Renal cortical epithelial cell (primary cell): ENCODE data around the gene WNK2. TPM values are rescaled to one million over a fixed set of nuclear protein-coding genes. Genes with fewer than 3 reads are reported as not detected.

ENCODE experiments used
- DNase-seq: peaks from one replicate; pipeline ENCODE4 v3.0.0-alpha.2; 2011; ENCODE audit warnings: low read depth
- total RNA-seq: library from RNA; depleted of rRNA; stranded (reverse); fragments of >200 nt; gene quantifications from 2 replicates; pipeline ENCODE4 v1.2.3, GENCODE V29; 2014

Gene WNK2
- total RNA-seq, 1 donor from 2014 or later: not detected

DNA sequence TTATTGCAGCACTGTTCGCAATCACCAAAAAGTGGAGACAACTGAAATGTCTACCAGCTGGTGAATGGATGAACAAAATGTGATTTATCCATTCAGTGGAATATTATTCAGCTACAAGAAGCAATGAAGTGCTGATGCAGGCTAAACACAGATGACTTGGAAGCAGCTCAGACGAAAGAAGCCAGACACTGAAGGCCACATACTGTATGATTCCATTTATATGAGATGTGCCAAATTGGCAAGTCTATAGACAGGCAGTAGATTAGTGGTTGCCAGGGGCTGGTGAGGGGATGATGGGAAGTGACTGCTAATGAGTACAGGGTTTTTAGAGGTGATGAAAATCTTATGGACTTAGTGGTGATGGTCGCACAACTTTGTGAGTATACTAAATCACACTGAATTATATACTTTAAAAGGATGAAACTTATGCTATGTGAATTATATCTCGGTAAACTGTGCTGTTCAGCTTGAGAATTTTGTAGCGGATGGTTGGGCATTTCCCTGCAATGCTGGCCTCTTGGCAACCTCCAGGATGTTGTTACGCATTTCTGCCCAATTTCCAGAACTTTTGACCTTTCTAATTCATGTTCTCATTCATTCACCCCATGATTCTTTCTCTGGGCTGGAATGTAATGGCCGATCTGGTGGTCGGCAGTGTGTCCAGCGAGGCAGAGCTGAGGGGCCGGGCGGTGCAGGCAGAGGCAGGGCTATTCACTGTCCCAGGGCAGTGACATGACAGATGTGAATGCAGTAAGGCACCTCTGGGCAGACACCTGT, 22.0 kb upstream of the WNK2 start:
- DNase-seq: no peak

- DNase-seq: no peak
Observed at GRCh38 chr9:93164085-93164484, 19.9 kb upstream of the WNK2 start.

DNA sequence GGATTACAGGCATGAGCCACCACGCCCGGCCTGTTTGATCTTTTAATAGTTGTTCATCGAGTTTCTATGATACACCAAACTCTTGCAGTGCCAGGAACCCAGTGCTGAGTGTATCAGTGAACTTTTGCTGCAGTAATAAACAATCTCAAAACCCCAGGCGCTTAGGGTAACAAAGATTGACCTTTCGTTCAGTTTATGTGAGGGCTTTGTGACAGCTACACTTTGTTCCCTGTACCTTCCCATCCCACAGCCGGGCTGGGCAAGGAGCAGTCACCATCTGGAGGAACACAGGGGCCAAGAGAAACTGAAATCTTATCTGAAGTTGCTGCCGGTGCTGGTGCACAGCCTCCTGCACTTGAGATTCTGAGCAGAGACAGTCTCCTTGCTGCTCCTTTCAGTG, 17.2 kb upstream of the WNK2 start:
- DNase-seq: no peak

DNA sequence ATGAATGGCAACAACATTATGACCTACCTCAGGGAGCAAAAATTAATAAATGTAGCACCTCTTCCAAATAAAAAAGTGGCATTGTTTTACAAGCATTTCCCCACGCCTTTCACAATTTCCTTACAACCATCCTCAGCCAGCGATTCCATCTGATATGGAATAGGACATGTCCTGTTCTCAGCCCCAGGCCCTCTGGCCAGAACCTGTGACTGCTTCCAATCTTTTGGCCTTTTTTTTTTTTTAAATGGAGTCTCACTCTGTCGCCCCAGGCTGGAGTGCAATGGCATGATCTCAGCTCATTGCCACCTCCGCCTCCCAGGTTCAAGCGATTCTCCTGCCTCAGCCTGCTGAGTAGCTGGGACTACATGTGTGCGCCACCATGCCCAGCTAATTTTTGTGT, 16.8 kb upstream of the WNK2 start:
- DNase-seq: no peak

DNA sequence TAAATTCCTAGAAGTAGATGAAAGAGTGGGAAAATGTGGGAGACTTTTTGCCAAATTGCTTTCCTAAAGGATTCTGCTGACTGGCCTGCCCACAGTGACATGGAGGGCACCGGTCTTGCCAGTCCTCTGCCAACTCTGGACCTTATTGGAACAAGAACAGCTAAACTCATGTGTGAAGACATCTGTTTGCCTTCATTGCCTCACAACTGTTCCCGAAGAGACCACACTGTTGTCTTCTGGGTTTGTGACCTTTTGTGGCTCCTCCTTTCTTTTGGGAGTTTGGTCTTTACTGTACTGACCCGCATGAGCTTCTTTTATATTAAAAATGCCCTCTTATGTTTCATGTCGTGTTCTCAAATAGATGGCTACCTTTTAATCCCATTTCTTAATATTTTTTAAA, 16.1 kb upstream of the WNK2 start:
- no peak for DNase-seq

DNA sequence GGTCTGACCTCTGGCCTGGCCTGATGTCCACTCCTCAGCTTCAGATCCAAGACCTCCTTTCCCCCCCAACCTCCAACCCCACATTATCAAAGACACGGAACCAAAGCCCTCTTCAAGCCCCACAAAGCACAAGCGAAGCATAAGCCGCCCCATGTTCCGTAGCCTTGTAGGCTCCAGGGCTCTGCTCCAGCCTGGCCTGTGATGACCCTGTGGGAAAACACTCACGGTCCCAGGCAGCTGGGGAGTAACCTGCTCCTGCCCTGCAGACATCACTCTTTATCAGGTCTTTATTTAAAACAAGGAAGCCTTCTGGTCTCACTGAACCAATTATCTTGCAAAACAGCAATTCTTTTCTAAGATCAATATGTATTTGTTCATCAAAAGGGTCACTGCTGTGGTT, 15.4 kb upstream of the WNK2 start:
- no peak for DNase-seq

- no peak for DNase-seq
Observed at GRCh38 chr9:93169444-93169843, 14.5 kb upstream of the WNK2 start.

GRCh38 chr9:93170571-93170970, 13.4 kb upstream of the WNK2 start:
- DNase-seq: no peak

DNA sequence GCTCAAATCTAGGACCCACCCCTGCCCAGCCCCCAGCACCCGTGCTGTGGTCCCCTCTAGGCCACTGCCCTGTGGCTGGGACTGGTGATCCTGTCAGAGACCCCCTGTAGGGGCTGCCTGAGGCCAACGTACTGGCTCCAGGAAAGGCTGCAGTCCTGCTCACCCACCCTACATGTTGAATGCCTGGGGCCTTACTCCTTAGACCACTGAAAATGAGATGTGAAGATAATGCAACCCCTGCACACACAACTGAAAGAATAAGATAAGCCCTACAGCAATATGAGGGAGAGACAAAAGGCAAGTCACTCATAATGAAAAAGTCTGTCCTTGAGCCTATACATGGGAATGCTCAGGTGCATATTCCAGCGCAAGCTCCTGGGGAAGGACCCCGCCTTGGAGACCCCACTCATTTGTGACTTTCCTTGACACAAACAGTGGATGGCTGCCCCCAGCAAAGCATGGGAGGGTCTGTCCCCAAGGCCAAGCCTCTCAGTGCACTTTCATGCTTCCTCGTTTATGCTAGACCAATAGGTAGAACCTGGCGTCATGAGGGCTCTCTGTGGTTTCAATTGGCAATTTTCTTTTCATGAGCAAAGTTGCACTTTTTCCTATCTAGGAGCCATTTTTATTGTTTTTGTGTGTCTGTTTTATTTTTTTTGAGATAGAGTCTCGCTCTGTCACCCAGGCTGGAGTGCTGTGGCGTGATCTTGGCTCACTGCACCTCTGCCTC, 12.5 kb upstream of the WNK2 start:
- no peak for DNase-seq

DNA sequence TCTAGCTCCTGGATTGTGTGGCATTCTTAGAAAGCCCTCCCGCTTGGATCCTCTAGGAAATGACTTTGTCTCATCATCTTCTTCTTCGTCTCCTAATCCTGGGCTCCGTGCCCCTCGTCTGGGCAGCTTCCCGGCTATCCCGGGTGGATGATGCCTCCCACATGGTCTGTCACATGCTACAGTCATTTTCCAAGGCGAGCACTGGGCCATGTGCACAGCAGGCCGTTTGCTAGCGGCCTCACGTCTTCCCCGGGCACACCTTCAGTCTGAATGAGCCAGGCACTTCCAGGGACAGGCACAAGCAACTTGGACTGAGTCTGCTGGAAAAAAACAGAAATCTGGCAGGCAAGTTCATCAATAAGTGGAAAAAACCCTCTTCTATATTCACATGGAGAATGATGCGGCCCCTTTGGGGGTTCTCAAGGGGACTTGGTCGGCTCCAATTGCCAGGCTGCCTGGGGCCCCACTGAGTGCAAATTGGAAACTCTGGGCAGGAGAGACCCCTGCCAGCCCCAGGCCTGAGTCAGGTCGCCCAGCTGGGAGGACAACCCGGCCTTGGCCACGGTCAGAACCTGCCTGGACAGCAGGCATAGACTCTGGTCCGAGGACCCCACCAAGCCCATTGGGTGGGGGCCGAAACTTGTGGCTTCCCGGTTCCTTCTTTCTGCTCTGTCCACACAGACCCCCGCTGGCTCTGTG, 11.1 kb upstream of the WNK2 start:
- no peak for DNase-seq

GRCh38 chr9:93173365-93174051, 10.4 kb upstream of the WNK2 start:
- DNase-seq: no peak

DNA sequence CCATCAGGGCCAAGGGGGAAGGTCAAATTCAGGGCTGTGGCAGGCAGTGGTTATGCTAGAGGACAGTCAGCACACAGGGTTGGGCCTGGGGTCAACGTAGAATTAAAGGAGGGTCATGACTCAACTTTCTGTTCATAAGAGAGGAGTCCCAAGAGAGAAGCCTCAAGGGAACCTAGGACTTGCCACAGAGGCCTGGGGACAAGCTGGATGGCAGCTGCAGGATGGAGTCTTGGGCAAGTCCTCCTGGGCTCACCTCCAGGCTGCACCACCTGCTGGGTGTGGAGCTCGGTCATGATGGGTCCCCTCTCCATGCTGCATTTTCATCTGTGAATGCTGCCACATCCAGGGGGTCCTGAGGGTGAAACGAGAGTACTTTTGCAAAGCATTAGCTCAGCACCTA, 9.0 kb upstream of the WNK2 start:
- no peak for DNase-seq

DNA sequence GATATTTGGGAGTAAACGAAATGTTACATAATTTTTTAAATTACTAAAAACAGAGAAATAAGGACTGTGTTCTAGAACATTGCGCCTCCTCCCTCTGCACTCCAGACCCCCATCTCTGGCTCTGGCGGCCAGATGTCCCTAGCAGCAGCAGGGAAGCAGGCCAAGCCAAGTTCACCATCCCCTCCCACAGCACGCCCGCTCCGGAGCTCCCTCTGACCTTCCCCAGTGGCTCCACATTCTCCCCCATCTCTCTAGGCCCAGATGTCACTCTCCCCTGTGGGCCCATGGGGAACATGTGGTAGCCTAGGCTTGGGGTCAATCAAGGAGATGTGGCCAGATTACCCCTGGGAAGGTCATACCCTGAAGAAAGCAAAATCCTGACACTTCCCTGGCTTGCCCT, 6.3 kb upstream of the WNK2 start:
- DNase-seq: no peak

- no peak for DNase-seq
Observed at GRCh38 chr9:93178851-93179786, 4.8 kb upstream of the WNK2 start.

- DNase-seq: no peak
Observed at GRCh38 chr9:93180938-93181337, 3.0 kb upstream of the WNK2 start.

DNA sequence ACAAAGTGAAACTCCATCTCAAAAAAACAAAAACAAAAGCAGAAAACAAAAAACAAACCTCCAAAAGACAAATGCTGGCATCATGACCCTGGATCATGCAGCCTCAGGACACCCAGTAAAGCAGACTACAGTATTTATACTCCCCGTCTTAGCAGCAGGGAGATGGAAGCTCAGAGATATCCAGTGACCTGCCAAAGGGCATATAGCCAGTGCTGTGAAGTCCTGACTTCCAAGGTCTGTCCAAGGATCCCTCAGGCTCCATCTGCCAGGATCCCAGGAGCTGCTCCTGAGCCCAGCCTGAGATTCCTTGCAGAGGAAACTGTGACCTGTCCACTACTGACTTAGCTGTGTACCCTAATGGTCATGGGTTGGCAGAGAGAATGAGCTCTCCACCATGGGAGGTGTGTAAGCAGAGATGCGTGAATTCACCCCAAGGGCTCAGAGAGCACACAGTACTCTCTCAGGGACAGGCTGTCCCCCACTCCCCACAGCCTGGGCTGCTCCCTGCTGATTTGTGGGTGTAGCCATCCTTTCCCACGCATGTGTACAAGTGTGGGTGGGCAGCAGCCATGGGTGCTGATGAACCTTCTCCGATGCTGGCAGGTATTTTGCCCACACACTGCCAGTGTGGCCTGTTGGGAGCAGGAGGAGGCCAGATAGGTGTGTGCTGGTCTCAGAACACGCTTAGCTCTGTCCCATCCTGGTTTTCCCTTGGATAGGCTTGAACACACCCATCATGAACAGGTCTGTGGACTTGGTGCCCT, 2.1 kb upstream of the WNK2 start:
- no peak for DNase-seq

GRCh38 chr9:93182572-93182971, 1.4 kb upstream of the WNK2 start:
- DNase-seq: no peak

GRCh38 chr9:93183131-93183662, 742 bp upstream of the WNK2 start:
- no peak for DNase-seq

DNA sequence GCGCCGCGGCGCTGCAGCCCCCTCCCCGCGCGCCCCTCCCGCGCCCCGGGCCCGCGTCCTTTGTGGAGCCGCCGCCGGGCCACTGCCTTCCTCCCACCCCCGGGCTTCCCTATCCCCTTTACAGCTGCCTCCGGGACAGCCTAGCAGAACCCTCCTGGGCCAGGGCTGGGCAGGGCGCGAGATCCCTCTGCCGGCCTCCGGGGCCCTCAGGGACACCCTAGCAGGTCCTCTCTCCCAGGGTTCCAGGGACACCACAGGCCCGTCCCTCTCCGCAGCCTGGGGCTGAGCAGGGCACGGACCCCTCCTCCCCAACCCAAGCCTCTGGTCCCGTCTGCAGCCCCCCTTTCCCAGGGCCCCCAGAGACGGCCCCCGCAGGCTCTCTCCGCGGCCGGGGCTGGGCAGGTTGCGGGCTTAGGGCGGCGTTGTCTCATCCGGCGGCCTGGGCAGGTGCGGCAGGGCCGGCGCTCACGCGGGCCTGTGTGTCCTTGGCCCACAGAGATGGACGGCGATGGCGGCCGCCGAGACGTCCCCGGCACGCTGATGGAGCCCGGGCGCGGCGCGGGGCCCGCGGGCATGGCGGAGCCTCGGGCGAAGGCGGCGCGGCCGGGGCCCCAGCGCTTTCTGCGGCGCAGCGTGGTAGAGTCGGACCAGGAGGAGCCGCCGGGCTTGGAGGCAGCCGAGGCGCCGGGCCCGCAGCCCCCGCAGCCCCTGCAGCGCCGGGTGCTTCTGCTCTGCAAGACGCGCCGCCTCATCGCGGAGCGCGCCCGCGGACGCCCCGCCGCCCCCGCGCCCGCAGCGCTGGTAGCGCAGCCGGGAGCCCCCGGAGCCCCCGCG, 710 bp downstream of the WNK2 start:
- DNase-seq: no peak
